ENCODE results near the gene EMP1.

EMP1 gene

DNA sequence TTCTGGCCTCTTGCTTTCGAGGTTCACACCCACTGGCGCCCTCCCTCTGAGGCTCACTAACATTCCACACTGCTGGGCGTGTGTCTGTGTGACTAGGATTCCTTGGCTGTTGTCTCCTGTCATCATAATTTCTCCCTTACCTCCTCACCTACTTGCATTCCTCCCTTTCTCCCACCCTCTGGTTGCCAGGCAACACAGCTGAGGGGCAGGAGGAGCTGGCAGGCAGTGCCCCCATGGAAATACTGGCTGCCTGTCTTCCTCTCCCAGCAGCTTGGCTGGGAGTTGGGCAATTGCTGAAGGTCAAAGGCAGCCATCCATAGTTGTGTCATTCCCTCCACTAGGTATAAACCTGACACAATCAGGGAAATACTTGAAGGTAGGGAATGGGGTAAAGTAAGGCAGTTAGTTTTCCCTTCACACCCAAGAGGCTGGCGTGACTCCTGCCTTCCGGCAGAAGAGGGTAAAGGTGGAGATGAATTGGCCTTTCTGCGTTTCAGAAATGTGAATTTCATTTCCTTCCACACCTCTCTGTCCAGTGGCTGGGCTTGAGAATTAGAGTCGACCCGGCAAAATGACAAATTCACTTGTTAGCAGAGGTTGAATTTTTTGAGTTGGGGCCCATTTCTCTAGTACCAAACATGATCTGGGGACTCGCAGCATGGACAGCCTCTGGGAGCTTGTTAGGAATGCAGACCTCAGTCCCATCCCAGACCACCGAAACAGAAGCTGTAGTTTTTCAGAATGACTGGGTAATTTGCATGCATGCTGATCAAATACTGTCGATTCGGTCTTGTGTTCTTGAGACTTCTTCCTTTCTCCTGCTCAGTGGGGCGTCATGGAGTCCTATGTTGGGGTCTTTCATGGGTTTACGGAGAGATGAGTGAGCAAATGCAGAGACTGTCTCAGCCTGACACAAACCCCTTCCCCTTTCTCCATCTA, 24.3 kb upstream of the EMP1 start:
- peak; percentile 58 for DNase-seq

- DNase-seq = peak; percentile 46
Measured at GRCh38 chr12:13173012-13173932, 23.3 kb upstream of the EMP1 start.

GRCh38 chr12:13175499-13175898, 21.0 kb upstream of the EMP1 start:
- no peak for DNase-seq

- DNase-seq = no peak
Measured at GRCh38 chr12:13176256-13176655, 20.3 kb upstream of the EMP1 start.

DNA sequence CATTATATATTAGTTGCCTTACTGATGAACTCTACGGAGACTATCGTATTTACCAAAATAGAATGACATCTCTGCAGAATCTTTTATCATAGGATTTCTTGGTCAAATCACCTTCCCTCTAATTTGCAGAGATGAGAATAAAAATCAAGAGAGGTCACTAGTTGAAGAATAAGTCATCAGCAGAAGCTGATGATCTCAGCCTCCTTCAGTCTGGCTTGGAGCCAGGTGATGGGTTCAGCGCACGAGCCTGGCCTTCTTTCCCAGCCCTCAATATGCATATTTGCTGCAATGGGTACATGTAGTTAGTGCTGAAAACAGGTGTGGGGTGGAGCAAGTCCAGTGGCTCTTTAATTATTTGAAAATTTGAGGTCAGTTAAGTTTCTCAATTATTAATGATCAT, 19.2 kb upstream of the EMP1 start:
- DNase-seq = no peak

DNA sequence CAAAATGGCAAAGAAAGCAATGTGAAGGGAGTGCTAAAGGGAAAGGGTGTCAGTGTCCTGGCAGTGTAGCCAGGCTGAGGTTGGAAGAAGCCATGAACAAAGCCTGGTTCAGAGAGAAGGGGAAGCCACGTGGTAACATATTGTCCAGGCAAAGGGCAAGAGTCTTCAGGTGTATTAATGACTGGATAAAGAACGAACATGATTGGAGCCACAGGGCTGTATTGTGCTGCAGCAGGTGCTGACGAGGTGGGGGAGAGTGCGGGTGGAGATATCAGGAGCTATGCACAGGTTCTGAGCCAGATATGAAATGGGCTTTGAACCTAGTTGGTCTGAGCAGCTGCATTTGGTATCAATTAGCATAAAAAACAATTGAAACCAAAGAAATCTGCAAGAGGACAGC, 18.6 kb upstream of the EMP1 start:
- no peak for DNase-seq

DNA sequence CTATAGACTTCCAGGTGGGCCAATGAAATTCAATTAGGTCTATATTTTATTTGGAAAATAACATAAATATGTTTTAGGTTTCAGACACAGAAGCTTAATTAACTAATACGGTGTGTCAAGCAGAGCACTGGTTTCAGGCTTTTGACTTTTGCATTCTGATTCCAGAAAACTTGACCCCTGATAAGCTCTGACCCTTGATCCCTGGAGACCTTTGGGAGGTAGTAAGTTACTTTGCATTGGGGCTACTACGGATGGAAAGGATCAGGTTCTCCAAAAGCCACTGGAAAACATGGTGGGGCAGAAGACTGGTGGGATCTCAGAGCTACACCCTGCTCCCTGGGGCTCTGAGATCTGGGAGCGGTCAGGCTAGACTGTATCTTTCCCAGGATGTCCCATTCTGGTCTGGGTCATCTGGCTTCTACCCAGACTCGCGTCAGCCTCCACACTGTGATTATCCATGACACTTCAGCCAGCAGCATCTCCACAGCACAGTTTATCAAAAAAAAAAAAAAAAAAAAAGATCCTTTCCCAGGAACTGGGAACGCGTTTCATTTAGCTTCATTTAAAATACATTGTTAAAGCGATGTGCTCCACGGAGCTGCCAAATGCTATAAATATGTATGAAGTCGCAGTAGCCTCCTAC, 17.8 kb upstream of the EMP1 start:
- peak; percentile 26 for DNase-seq

DNA sequence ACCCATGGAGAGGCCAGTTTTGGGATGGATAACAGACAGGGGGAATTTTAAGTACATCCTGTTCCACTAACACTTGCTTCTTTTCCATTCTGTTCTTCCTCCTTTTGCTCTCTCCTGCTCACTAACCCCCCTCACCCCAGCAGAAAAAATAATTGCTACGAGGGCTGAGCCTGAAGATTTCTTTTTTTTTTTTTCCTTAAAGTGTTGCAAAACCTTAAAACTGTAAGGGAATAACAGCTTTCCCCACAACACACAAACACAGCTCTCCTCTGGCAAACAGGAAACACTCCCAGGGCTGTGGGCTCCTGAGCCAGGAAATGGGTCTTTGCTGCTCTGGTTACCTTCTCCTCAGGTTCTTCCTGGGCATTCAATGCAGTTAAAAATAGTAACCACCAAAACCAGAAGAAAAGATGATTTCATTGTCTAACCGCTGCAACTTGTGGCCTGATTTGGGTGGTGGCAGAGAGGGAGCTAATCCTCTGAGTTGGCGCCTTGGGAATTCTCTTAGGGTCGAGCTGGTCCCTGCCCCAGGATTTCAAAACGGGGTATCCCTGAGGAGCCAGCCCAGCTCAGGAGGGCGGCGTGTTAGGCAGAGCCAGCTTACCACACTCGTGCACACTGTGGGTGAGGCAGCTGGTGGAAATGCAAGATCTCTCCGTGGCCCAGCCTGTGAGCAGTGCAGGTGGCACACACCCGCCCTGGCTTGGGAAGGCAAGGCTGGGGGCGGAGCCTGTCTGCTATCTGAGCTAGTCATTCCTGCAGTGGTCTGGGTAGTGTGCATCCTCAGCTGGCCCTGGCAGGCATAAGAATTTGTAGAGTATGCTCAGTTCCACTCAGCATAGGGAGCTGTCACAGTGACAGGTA, 17.1 kb upstream of the EMP1 start:
- DNase-seq = peak; percentile 49

- no peak for DNase-seq
Measured at GRCh38 chr12:13181375-13182070, 15.0 kb upstream of the EMP1 start.

- DNase-seq = no peak
Measured at GRCh38 chr12:13182881-13183280, 13.6 kb upstream of the EMP1 start.

DNA sequence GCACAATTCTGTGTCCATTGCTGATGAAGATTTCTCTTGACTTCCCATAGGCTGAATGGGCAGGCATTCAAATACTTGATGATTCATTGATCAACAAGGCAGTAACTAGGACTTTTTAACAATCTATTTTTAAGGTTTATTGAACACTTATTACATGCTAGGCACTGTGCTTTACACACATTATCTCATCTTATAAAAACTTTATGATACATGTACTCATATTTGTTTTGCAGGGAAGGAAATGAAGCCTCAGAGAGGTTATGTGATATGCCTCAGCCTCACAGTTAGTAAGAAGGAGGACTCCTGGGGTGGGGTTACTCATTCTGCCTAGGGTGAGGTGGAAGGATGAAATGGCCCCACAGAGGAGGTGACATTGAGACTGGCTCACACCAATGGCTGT, 12.9 kb upstream of the EMP1 start:
- DNase-seq = no peak

DNA sequence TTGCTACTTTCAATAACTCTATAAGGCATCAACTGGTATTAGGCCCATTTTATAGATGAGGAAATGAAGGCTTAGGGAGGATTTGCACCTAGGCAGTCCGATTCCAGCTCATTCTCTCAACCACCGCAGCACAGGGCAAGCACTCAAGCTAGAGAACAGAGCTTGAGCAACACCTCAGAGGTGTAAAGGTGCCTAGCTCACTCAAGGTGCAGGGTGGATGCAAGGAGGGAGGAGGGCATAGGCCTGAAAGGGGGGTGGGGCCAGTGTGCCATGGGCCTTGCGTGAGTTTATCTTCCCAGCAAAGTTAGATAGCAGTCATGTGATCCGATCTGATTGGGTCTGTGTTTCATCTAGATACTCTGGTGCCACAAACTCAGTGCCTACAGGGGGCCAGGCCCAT, 10.2 kb upstream of the EMP1 start:
- no peak for DNase-seq

GRCh38 chr12:13187399-13187798, 9.1 kb upstream of the EMP1 start:
- no peak for DNase-seq

DNA sequence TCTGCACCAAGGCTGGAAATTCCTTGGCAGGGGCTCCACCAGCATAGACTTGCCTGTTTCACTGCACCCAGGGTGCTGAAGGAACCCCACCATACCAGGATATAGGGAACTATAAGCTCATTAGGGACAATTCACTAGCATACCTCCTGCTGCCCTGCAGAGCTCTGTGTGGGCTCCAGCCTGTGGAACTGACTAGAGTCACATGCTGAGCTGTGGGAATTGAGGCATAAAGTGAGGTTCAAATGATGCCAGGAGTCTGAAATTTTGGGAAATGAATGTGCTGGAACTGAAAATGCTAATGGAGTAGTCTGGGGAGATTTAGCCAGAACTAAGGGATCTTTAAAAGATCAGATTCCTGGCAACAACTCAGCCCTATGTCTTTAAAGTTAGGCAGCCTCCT, 7.3 kb upstream of the EMP1 start:
- DNase-seq = no peak

DNA sequence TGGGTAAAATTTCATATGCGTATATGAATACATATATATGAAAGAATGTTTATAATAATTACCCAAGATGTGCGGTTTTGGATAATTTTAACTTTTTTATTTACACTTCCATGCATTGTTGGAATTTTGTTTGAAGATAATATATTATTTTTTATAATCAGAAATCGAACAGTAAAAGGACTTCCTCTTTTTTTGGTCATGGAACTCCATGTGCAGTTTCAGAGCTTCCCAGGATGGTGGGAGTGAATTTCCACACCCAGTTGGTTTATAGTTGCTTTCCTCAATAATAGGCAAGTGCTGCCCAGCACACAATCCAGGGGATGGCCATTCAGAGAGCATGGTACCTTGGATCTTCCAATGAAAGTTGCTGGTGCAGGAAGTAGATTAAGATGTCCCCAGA, 6.3 kb upstream of the EMP1 start:
- no peak for DNase-seq

DNA sequence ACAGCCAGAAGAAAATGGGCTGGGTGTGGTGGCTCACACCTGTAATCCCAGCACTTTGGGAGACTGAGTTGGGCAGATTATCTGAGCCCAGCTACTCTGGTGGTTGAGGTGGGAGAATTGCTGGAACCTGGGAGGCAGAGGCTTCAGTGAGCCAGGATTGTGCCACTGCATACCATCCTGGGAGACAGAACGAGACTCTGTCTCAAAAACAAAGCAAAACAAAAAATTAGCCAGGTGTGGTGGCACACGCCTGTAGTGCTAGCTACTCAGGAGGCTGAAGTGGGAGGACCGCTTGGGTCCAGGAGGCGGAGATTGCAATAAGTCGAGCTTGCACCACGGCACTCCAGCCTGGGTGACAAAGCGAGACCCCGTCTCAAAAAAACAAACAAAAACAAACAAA, 3.8 kb upstream of the EMP1 start:
- no peak for DNase-seq

DNA sequence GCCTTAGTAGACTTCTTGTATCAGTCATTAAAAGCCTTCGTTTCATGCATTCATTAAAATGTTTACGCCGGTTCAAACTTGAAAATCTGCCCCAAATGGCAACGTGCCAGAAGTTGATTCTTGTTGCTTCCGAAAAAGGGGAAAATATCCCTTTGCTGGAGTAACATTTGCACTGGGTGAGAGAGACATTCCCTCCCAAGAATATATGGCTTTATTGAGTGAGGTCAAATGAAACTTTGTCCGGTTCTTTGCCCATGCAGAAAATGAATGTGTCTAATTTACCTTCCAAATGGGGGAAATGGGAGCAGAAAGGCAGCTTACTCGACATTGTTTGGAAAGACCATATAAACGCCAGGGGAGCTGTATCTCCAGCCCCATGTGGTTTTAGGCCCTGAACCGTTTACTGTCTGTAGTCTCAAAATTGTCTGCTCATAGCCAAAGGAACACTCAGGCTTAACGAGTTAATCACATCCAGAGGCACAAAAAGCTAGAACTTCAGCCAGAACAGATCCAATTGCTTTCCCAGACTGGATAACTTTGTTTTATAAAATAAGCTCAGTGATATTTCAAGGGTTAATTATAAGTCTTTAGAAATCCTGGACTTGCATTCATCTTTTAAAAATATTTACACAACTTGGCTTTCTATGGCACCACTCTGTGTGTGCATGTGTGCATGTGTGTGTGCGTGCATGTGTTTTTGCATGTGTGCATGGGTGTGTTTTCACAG, 2.9 kb upstream of the EMP1 start:
- peak; percentile 19 for DNase-seq

DNA sequence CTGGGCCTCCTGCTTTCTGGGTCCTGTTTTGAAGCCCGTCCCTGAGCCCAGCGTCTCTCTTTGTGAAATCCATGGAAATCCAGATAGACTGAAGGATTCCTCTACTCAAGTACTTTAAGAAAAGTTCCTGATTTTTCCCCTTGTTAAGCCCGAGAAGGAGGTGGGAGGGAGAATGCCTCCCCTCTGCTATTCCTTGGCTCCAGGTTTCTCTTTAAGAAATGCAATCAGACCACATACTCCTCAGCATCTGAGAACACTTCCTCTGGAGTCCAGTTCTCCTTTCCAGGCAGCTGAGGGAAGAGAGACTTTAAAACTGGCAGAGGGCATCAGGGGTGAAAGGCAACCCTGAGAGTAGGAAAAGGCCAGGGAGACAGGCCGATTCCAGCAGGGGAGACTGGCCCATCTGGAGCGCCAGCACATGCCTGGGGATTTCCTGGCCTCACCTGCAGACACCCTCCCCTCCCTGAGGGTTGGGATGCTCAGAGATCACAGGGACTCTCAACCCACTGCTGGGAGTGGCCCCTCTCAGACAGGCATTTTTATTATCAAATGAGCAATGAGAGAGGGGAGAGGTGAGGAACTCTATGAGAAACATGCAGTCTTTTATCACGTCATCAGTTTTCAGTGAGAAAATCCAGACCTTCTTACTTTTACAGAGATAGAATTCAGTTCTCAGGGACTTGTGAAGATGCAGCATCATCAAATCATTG, 2.0 kb upstream of the EMP1 start:
- no peak for DNase-seq

DNA sequence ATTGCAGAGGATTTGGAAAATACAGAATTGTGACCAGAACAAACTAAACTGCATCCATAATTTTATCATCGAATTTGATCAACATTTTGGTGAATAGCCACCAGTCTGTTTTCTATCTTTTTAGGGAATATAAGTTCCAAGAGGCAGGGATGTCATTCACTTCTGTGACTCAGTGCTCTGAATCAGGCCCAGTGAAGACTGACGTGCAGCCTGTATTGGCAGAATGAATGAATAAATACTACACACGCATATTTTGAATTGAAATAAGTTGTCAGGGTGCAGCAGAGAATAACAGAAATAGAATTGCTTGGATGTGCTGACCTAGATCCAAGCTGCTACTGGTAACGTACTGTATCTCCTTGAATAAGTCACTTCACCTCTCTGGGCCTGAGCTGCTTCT, 1.3 kb upstream of the EMP1 start:
- no peak for DNase-seq

- DNase-seq = no peak
Measured at GRCh38 chr12:13195785-13196129, 769 bp upstream of the EMP1 start.

All from right kidney (tissue), 1 donor.